Measurements from ENCODE around the gene CPD.

CPD gene

GRCh38 chr17:30513346-30513745 is 134.6 kb downstream of the CPD start:
- no peak for ATAC-seq

GRCh38 chr17:30514895-30515596 is 136.3 kb downstream of the CPD start:
- no peak for ATAC-seq

GRCh38 chr17:30517786-30518185 is 139.1 kb downstream of the CPD start:
- ATAC-seq, result no peak

GRCh38 chr17:30519166-30519565 is 140.4 kb downstream of the CPD start:
- ATAC-seq, result no peak

All from activated CD4-positive, CD25-positive, alpha-beta regulatory T cell treated with anti-CD3 and anti-CD28 coated beads, Interleukin-2, amount 50 U/mL, for 24 hours (primary cell).